HepG2 (cell line): ENCODE data around the gene ANKRD44.

Source experiments
- CAMTA2 ChIP-seq: sonication (generic); formaldehyde crosslinking; IDR thresholded peaks from 2 replicates; pipeline ENCODE4 v1.4.0; 2020; ENCODE audit warnings: mild to moderate bottlenecking, missing genetic modification reagents, borderline replicate concordance
- CBX2 ChIP-seq, 2 experiments: fragments of 200-600 bp in 1 of 2; sonication (generic); formaldehyde crosslinking in 1 of 2; IDR thresholded peaks; 2 replicates each; pipeline versions ENCODE4 v1.7.0 to v1.8.1; 2018 to 2022; ENCODE audit warnings: low read depth in 2 of 2, low read length in 1 of 2, mild to moderate bottlenecking in 1 of 2, missing genetic modification reagents in 1 of 2
- CTCF ChIP-seq: sonication (generic); formaldehyde crosslinking; IDR thresholded peaks from 2 replicates; pipeline ENCODE4 v1.5.0; 2020; ENCODE audit warnings: mild to moderate bottlenecking, missing genetic modification reagents, moderate library complexity
- E2F1 ChIP-seq: sonication (generic); formaldehyde crosslinking; IDR thresholded peaks from 2 replicates; pipeline ENCODE4 v1.5.0; 2020; ENCODE audit warnings: missing genetic modification reagents
- HNF4A ChIP-seq: sonication (generic); formaldehyde crosslinking; IDR thresholded peaks from 2 replicates; pipeline ENCODE4 v1.4.0; 2020; ENCODE audit warnings: missing genetic modification reagents
- HOXA7 ChIP-seq: sonication (generic); formaldehyde crosslinking; IDR thresholded peaks from 2 replicates; pipeline ENCODE4 v1.8.1; 2022; ENCODE audit warnings: mild to moderate bottlenecking, missing genetic modification reagents, moderate library complexity
- MEIS2 ChIP-seq: sonication (generic); formaldehyde crosslinking; IDR thresholded peaks from 2 replicates; pipeline ENCODE4 v1.9.0; 2021; ENCODE audit warnings: mild to moderate bottlenecking, missing genetic modification reagents
- NR1H2 ChIP-seq: sonication (generic); formaldehyde crosslinking; IDR thresholded peaks from 2 replicates; pipeline ENCODE4 v1.8.1; 2022; ENCODE audit warnings: low read depth, missing genetic modification reagents, borderline replicate concordance
- PHF20 ChIP-seq: sonication (generic); formaldehyde crosslinking; IDR thresholded peaks from 2 replicates; pipeline ENCODE4 v1.5.0; 2020; ENCODE audit warnings: mild to moderate bottlenecking, missing genetic modification reagents
- POLR2A ChIP-seq, 2 experiments: IDR thresholded peaks; 2 replicates each; pipeline ENCODE4 v1.6.1; 2011; ENCODE audit warnings: low read depth in 2 of 2, low read length in 2 of 2, mild to moderate bottlenecking in 1 of 2, moderate library complexity in 1 of 2; ENCODE audit not compliant: insufficient read depth in 1 of 2
- SUZ12 ChIP-seq: fragments of 150-350 bp; IDR thresholded peaks from 2 replicates; pipeline ENCODE4 v1.6.1; 2014; ENCODE audit warnings: low read depth, low read length
- ZBTB26 ChIP-seq: IDR thresholded peaks from 2 replicates; pipeline ENCODE4 v1.6.1; 2016; ENCODE audit warnings: missing compliant biosample characterization, missing genetic modification reagents, borderline replicate concordance
- ZBTB43 ChIP-seq: sonication (generic); formaldehyde crosslinking; conservative IDR thresholded peaks from 2 replicates; pipeline ENCODE4 v1.4.0; 2020; ENCODE audit warnings: missing genetic modification reagents
- ZSCAN25 ChIP-seq: sonication (generic); formaldehyde crosslinking; IDR thresholded peaks from 2 replicates; pipeline ENCODE4 v1.8.0; 2022; ENCODE audit warnings: mild to moderate bottlenecking, missing genetic modification reagents

- TF ChIP-seq POLR2A (IDR thresholded peaks at IDR 0.05; ENCODE audit: insufficient read depth in 1 of 2, low read depth in 2 of 2, low read length in 2 of 2), result no peak
- no peak for TF ChIP-seq CTCF (CRISPR knock-in tag)
- TF ChIP-seq E2F1, result no peak
- no peak for TF ChIP-seq ZBTB26
- TF ChIP-seq ZSCAN25 (CRISPR knock-in tag), result no peak
- no peak for TF ChIP-seq CBX2 (IDR thresholded peaks at IDR 0.05; ENCODE audit: low read depth, low read length)
- TF ChIP-seq CBX2 (CRISPR knock-in tag; IDR thresholded peaks at IDR 0.05; ENCODE audit: low read depth), result no peak
- TF ChIP-seq PHF20 (CRISPR knock-in tag), result no peak
- no peak for TF ChIP-seq CAMTA2 (CRISPR knock-in tag)
- no peak for TF ChIP-seq SUZ12
- TF ChIP-seq MEIS2 (CRISPR knock-in tag), result no peak
- TF ChIP-seq HNF4A (CRISPR knock-in tag), result no peak
- no peak for TF ChIP-seq ZBTB43 (CRISPR knock-in tag)
- TF ChIP-seq NR1H2 (CRISPR knock-in tag), result no peak
- no peak for TF ChIP-seq HOXA7
Observed at GRCh38 chr2:197274937-197275336, 35.6 kb downstream of the ANKRD44 start.
